Activated CD4-positive, alpha-beta T cell treated with anti-CD3 and anti-CD28 coated beads for 1 hour (primary cell): ENCODE results near the gene CHCHD5.
A peak's percentile ranks its signal among the peaks of the same experiment; 100 is the strongest.

Experiments
- DNase-seq: peaks from one replicate; pipeline ENCODE4 v3.0.0-alpha.2; 2020

CHCHD5 gene

GRCh38 chr2:112626604-112627059 is 42.2 kb downstream of the CHCHD5 start:
- DNase-seq, result peak; percentile 40

- no peak for DNase-seq
These were observed 42.9 kb downstream of the CHCHD5 start for GRCh38 chr2:112627060-112628040.

GRCh38 chr2:112629224-112629623 is 44.8 kb downstream of the CHCHD5 start:
- no peak for DNase-seq

- no peak for DNase-seq
These were observed 45.4 kb downstream of the CHCHD5 start for GRCh38 chr2:112629823-112630222.

- no peak for DNase-seq
These were observed 45.9 kb downstream of the CHCHD5 start for GRCh38 chr2:112630268-112630667.

- DNase-seq, result no peak
These were observed 49.3 kb downstream of the CHCHD5 start for GRCh38 chr2:112633708-112634107.

- no peak for DNase-seq
These were observed 49.9 kb downstream of the CHCHD5 start for GRCh38 chr2:112634153-112634873.

GRCh38 chr2:112634874-112635157 is 50.4 kb downstream of the CHCHD5 start:
- DNase-seq, result no peak

- DNase-seq, result no peak
These were observed 52.3 kb downstream of the CHCHD5 start for GRCh38 chr2:112636605-112637288.

GRCh38 chr2:112637289-112637660 is 52.9 kb downstream of the CHCHD5 start:
- DNase-seq, result no peak
